ENCODE data around the gene RAPGEF4.

GRCh38 chr2:172893671-172894070, 158.0 kb downstream of the RAPGEF4 start:
- no peak for TF ChIP-seq POLR2A (IDR thresholded peaks at IDR 0.05; ENCODE audit: low read length)
- no peak for TF ChIP-seq GATA1 (IDR thresholded peaks at IDR 0.05; ENCODE audit: low read depth, low read length)

All from erythroblast (primary cell).